Astrocyte of the cerebellum (primary cell): Measurements from ENCODE around the gene FSTL4.

Source experiments
- DNase-seq: peaks from one replicate; pipeline ENCODE4 v3.0.0-alpha.2; 2011; ENCODE audit warnings: low read depth
- H3K4me3 ChIP-seq: 2 replicates; pipeline ENCODE4 v1.5.1; 2011; ENCODE audit warnings: mild to moderate bottlenecking, low read depth, low read length, moderate library complexity
- in situ Hi-C: cut with HindIII; loops from 2 replicates; pipeline ENCODE4 v1.10.0; 2017; ENCODE audit warnings: low sequenced_read_pairs
- TF ChIP-seq, protein P1 (sequence below): IDR thresholded peaks from 2 replicates; pipeline ENCODE4 v1.5.1; 2012; ENCODE audit warnings: low read length, low read depth, moderate library complexity, mild to moderate bottlenecking; ENCODE audit errors: missing control alignments

The FSTL4 gene

DNA sequence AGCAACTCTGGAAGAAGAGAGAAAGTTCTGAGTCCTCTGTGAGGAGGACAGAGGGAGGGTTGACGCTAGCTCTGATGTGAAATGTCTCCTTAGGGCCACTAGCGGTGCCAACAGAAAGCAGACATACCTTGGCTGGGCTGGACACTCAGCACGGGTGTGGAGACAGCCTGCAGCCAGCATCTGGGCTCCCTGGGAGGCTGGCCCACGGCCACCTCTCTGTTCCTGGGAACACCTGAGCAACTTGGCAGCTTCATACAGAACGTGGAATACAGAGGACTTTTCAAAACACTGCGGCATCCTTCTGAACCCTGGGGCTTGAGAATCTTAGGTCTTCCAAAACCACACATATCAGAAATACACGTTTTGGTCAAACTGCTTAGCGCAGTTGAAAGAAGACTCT is 269.1 kb downstream of the FSTL4 start:
- TF ChIP-seq, protein P1, sequence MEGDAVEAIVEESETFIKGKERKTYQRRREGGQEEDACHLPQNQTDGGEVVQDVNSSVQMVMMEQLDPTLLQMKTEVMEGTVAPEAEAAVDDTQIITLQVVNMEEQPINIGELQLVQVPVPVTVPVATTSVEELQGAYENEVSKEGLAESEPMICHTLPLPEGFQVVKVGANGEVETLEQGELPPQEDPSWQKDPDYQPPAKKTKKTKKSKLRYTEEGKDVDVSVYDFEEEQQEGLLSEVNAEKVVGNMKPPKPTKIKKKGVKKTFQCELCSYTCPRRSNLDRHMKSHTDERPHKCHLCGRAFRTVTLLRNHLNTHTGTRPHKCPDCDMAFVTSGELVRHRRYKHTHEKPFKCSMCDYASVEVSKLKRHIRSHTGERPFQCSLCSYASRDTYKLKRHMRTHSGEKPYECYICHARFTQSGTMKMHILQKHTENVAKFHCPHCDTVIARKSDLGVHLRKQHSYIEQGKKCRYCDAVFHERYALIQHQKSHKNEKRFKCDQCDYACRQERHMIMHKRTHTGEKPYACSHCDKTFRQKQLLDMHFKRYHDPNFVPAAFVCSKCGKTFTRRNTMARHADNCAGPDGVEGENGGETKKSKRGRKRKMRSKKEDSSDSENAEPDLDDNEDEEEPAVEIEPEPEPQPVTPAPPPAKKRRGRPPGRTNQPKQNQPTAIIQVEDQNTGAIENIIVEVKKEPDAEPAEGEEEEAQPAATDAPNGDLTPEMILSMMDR: no peak
- in situ Hi-C loops: no loop called here
- no peak overlapping the region for H3K4me3 ChIP-seq
- no peak for DNase-seq

DNA sequence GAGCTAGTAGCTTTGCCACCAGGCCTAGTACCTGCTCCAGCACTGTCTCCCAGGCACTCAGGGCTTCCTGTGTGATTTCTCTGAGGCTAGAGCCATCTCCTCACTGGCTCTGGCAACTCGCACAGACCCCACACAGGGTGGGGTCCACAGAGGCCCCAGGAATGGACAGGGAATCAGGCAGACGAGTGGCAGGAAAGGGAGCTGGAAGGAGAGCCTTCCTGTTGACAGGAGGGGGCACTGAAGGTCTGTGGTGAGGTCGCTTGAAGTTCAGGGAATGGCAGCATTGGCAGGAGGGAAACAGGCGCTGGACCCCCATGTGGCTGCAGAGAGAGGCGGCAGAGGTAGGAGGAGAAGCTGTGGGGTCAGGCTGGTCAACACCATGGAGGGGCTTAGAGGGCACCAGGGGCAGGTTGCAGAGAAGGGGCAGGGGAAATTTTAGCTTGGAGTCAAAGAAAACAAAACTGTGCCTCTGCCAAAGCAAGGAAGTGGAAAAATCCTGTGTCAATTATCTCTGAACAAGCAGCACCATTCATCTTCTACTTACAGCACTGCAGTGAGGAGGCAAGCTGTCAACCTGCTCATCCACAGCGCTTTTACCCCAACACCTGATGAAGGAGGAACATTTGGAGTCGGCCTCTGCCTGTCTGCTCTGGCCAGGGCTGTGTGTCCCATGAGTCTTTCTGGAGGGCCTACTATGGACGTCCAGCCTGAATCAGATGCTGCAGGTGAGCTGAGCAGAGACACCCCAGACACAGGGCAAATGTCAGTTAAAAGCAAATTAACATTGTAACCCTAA is 270.2 kb downstream of the FSTL4 start:
- TF ChIP-seq, protein P1: no peak
- DNase-seq: no peak
- in situ Hi-C loops: no loop called here
- no peak overlapping the region for H3K4me3 ChIP-seq

DNA sequence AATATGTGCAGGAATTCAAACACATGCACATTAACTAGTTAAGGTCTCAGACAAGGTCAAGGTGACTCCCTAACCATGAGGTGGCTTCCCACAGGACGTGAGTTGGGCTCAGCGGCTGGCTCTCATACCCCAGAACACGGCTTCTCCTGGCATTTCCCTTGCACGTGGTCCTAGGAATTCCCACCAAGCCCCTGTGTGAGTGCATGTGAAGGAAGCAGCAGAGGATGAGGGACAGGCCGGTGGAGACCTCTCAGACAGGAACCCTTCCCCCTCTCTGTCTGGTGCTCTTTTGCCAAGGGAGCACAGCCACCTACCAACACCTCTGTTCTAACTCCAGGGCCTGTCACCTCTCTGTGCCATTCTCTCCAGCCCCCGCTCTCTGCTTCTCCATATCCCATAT is 271.0 kb downstream of the FSTL4 start:
- in situ Hi-C loops: no loop called here
- TF ChIP-seq, protein P1: no peak
- no peak for DNase-seq
- H3K4me3 ChIP-seq: no peak overlapping the region

DNA sequence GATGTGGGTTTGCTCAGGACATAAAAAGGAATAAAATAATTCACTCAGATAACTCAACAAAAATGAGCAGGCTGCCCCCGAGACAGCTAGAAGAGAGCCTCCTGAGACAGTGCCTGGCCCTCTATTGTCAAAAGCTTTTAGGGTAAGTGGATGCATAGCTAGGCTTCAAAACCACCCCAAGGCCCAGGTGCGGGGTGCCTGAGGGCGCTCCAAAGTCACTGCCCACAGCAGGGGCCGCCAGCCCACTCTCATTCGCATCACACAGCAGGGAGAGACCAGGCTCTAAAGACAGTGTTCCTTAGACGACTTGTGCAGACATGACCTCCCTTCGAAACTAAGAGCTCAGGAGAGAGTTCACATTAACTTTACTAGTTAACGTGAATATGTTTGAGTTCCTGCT is 271.5 kb downstream of the FSTL4 start:
- DNase-seq: no peak
- TF ChIP-seq, protein P1: no peak
- no peak overlapping the region for H3K4me3 ChIP-seq
- in situ Hi-C loops: no loop called here

DNA sequence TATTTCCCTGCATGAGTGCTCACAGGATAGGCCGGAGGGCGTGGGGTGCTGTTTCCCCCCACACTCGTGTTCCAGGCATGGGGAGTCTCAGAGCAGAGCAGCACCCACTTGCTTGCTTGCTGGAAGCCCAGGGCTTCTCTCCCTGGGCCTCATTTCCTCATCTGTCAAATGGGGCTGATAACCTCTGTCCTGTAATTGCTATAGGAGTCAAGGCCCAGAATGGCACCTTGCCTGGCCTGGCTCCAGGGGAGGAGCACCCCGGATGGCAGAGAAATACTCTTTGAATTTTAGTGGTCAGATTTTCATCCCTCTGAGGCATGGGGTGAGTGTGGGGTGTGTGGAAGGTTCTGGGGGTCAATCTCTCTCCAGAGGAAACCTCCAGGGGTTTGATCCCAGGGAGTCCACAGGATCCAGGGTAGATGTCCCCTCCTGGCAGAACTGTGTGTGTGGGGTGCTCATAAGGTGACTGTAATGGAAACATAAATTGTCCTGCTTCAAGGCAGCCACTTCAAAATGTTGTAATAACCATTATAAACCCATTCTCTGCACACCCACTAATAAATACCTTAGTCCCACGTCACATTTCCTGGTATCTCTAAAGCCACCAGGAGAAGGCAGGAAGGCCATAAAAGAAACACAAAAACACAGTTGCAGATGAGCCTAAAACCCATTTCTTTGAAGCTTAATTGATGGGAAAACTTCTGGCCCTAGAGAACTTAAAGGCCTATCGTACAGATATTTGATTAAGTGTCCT is 272.2 kb downstream of the FSTL4 start:
- DNase-seq: no peak
- TF ChIP-seq, protein P1: no peak
- H3K4me3 ChIP-seq: no peak overlapping the region
- in situ Hi-C loops: no loop called here

DNA sequence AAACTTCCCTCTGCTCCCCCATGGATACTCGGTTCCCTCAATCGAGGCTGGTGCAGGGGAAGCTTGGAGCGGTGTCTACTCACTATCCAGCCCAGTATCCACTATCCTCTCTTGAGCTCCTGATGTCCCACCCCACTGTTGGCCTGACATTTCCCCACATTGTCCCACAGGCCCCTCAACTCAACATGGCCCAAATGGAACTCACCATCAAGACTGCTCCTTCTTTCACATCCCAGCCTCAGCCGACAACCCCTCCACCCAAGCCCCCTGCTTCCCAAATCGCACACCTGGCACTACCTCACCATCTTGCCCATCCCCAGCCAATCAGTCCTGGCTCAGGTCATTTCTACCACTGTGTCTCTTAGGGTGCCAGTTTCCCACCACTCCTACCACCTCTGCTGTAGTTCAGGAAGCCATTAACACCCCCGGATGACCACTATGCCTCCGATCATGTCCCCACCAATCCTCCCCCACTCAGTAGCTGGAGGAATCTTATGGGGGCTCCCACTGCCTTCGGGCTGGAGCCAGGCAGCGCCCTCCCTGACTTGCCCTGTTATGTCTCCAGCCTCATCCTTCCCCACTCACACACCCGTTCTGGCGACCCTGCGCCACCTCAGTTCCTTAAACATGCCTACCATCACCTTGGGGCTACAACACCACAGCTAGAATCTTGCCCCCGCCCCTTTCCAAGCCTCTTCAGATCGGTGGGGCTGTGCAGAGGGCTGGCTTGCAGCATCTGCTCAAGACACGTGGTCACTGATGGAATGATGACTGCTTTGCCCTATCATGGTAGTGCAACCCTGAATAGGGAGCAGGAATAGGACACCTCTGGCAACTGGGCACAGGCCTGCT is 273.6 kb downstream of the FSTL4 start:
- TF ChIP-seq, protein P1: no peak
- in situ Hi-C loops: no loop called here
- DNase-seq: no peak

More for the DNA sequence above, 273.6 kb downstream of the FSTL4 start:
- H3K4me3 ChIP-seq: no peak overlapping the region
